ENCODE measurements around the gene MROH2A. TPM values are rescaled to one million over a fixed set of nuclear protein-coding genes. Genes with fewer than 3 reads are reported as not detected.

MROH2A gene
- total and polyA plus RNA-seq, 9 of the 15 experiments (the other 6 are each of a cell fraction or from before 2014, with no cell fraction given): 0.03 TPM; not detected in 8

DNA sequence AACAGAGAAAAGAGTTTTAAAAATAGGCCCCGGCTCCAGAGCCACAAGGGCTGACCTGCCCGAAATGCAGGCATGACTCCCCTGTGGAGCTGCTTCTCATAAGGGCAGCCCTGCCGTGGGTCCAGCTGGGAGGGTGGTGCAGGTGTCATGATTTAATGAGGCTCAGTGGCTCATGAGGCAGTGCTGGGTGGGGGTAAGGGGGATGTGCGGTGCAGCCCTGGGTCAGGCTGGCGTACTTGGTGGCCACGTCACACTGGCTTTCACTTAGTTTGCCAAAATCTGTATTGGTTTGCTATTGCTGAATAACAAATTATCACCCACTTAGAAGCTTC lies 42.6 kb downstream of the MROH2A start:
- no peak for ATAC-seq
- intact Hi-C loops (cut with micrococcal nuclease) (no loop called here), in situ Hi-C loops (cut with MboI) (no loop called here)
- H3K9me1 ChIP-seq (ENCODE audit: control insufficient read depth, insufficient read depth, low read length): no peaks in the 10 kb centered on the region
- H2AFZ ChIP-seq (ENCODE audit: low read depth, low read length): no peak overlapping the region
- no peaks in the 10 kb centered on the region; the same call in 1 of the 2 replicates for H4K20me1 ChIP-seq (replicated peaks; ENCODE audit: control insufficient read depth, insufficient read depth, low read length)
- H3K4me1 ChIP-seq (replicated peaks in 1 of 2; ENCODE audit: control insufficient read depth in 2 of 2, insufficient read depth in 2 of 2, low read length in 2 of 2): no peaks in the 10 kb centered on the region; a peak in 1 of 5 replicates
- H3K4me2 ChIP-seq (ENCODE audit: insufficient read depth, low read length): no peak overlapping the region
- FAIRE-seq: no peak
- no peaks in the 10 kb centered on the region for H3K9me3 ChIP-seq (replicated peaks; ENCODE audit: control insufficient read depth, insufficient read depth, low read depth, low read length)
- no peak overlapping the region for H3K27ac ChIP-seq (ENCODE audit: extremely low read depth, low read depth, low read length)
- peaks cover 2 to 62% of the 10 kb centered on the region in 2 experiments; a peak in 3 of 5 replicates for H3K27me3 ChIP-seq (ENCODE audit: control insufficient read depth in 2 of 2, insufficient read depth in 2 of 2, low read length in 2 of 2)
- BruUV-seq (replicated peaks): no TSS peak
- DNase-seq (ENCODE audit: extremely low read depth in 1 of 4, low spot score in 3 of 4): no peak
- WGBS (ENCODE audit: insufficient coverage, low coverage, missing lambda C conversion rate): 0% methylated on average over 6 of the region's 6 CpGs
- no peaks in the 10 kb centered on the region for H3K79me2 ChIP-seq (ENCODE audit: control insufficient read depth, insufficient read depth, low read length)
- ChIA-PET POLR2A (interaction anchor here (0.6 kb wide), 2 partner anchors 30 to 58 kb away, joined by 3 to 4 read pairs; no protein-coding TSS in a partner anchor), CTCF (ENCODE audit: low intra/inter-chr PET ratio) (no interaction called here)
- H3K4me3 ChIP-seq: no peak overlapping the region
- no peak overlapping the region for H3K9ac ChIP-seq (ENCODE audit: insufficient read depth in 1 of 2, low read depth in 2 of 2, low read length in 2 of 2)
- no peaks in the 10 kb centered on the region for H3K36me3 ChIP-seq (ENCODE audit: control insufficient read depth, insufficient read depth, low read length)
- TF ChIP-seq, protein P1, sequence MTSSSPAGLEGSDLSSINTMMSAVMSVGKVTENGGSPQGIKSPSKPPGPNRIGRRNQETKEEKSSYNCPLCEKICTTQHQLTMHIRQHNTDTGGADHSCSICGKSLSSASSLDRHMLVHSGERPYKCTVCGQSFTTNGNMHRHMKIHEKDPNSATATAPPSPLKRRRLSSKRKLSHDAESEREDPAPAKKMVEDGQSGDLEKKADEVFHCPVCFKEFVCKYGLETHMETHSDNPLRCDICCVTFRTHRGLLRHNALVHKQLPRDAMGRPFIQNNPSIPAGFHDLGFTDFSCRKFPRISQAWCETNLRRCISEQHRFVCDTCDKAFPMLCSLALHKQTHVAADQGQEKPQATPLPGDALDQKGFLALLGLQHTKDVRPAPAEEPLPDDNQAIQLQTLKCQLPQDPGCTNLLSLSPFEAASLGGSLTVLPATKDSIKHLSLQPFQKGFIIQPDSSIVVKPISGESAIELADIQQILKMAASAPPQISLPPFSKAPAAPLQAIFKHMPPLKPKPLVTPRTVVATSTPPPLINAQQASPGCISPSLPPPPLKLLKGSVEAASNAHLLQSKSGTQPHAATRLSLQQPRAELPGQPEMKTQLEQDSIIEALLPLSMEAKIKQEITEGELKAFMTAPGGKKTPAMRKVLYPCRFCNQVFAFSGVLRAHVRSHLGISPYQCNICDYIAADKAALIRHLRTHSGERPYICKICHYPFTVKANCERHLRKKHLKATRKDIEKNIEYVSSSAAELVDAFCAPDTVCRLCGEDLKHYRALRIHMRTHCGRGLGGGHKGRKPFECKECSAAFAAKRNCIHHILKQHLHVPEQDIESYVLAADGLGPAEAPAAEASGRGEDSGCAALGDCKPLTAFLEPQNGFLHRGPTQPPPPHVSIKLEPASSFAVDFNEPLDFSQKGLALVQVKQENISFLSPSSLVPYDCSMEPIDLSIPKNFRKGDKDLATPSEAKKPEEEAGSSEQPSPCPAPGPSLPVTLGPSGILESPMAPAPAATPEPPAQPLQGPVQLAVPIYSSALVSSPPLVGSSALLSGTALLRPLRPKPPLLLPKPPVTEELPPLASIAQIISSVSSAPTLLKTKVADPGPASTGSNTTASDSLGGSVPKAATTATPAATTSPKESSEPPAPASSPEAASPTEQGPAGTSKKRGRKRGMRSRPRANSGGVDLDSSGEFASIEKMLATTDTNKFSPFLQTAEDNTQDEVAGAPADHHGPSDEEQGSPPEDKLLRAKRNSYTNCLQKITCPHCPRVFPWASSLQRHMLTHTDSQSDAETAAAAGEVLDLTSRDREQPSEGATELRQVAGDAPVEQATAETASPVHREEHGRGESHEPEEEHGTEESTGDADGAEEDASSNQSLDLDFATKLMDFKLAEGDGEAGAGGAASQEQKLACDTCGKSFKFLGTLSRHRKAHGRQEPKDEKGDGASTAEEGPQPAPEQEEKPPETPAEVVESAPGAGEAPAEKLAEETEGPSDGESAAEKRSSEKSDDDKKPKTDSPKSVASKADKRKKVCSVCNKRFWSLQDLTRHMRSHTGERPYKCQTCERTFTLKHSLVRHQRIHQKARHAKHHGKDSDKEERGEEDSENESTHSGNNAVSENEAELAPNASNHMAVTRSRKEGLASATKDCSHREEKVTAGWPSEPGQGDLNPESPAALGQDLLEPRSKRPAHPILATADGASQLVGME (CRISPR knock-in tag; IDR thresholded peaks at IDR 0.05): no peak
- TF ChIP-seq PPARD (CRISPR knock-in tag; IDR thresholded peaks at IDR 0.05) (no peak), ZNF785 (CRISPR knock-in tag; IDR thresholded peaks at IDR 0.05) (no peak), NR2C2 (CRISPR knock-in tag; IDR thresholded peaks at IDR 0.05) (no peak), NR2C2 (tag; IDR thresholded peaks at IDR 0.05) (no peak), NELFE (IDR thresholded peaks at IDR 0.05; ENCODE audit: insufficient read depth, insufficient read length) (no peak), HNRNPUL1 (IDR thresholded peaks at IDR 0.05; ENCODE audit: low read length) (no peak), RBM15 (IDR thresholded peaks at IDR 0.05; ENCODE audit: insufficient read depth, low read length) (no peak), SMARCC2 (IDR thresholded peaks at IDR 0.05; ENCODE audit: low read depth) (no peak), HMGN3 (IDR thresholded peaks at IDR 0.05; ENCODE audit: borderline replicate concordance, extremely low read depth, insufficient read length, low read depth, low read length) (no peak), FOXK1 (CRISPR knock-in tag; IDR thresholded peaks at IDR 0.05; ENCODE audit: borderline replicate concordance) (no peak), ZNF668 (CRISPR knock-in tag; IDR thresholded peaks at IDR 0.05) (no peak), ZNF212 (CRISPR knock-in tag; IDR thresholded peaks at IDR 0.05) (no peak)
- TF ChIP-seq, protein P2, sequence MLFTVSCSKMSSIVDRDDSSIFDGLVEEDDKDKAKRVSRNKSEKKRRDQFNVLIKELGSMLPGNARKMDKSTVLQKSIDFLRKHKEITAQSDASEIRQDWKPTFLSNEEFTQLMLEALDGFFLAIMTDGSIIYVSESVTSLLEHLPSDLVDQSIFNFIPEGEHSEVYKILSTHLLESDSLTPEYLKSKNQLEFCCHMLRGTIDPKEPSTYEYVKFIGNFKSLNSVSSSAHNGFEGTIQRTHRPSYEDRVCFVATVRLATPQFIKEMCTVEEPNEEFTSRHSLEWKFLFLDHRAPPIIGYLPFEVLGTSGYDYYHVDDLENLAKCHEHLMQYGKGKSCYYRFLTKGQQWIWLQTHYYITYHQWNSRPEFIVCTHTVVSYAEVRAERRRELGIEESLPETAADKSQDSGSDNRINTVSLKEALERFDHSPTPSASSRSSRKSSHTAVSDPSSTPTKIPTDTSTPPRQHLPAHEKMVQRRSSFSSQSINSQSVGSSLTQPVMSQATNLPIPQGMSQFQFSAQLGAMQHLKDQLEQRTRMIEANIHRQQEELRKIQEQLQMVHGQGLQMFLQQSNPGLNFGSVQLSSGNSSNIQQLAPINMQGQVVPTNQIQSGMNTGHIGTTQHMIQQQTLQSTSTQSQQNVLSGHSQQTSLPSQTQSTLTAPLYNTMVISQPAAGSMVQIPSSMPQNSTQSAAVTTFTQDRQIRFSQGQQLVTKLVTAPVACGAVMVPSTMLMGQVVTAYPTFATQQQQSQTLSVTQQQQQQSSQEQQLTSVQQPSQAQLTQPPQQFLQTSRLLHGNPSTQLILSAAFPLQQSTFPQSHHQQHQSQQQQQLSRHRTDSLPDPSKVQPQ (CRISPR knock-in tag; IDR thresholded peaks at IDR 0.05; ENCODE audit: borderline replicate concordance): no peak
- TF ChIP-seq, protein P3, sequence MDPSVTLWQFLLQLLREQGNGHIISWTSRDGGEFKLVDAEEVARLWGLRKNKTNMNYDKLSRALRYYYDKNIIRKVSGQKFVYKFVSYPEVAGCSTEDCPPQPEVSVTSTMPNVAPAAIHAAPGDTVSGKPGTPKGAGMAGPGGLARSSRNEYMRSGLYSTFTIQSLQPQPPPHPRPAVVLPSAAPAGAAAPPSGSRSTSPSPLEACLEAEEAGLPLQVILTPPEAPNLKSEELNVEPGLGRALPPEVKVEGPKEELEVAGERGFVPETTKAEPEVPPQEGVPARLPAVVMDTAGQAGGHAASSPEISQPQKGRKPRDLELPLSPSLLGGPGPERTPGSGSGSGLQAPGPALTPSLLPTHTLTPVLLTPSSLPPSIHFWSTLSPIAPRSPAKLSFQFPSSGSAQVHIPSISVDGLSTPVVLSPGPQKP (CRISPR knock-in tag; IDR thresholded peaks at IDR 0.05): no peak
